Fibroblast of the aortic adventitia (primary cell): ENCODE measurements around the gene CAPN3. TPM values are rescaled to one million over a fixed set of nuclear protein-coding genes. Genes with fewer than 3 reads are reported as not detected.

Source experiments
- DNase-seq: peaks from one replicate; pipeline ENCODE4 v3.0.0-alpha.2; 2010; ENCODE audit warnings: low read depth
- H3K4me3 ChIP-seq: 2 replicates; pipeline ENCODE4 v1.5.1; 2011; ENCODE audit warnings: low read depth, mild to moderate bottlenecking, control low read depth, low read length, moderate library complexity
- CTCF ChIP-seq: IDR thresholded peaks from 2 replicates; pipeline ENCODE4 v1.5.1; 2011; ENCODE audit warnings: mild to moderate bottlenecking, low read length, control low read depth, inconsistent platforms; ENCODE audit not compliant: insufficient read depth
- small RNA-seq: library from RNA; depleted of rRNA; stranded (forward); fragments of <200 nt; gene quantifications from one replicate; pipeline ENCODE3, GENCODE V24; 2012
- total RNA-seq: library from RNA; depleted of rRNA; stranded (reverse); fragments of >200 nt; gene quantifications from 2 replicates; pipeline ENCODE4 v1.2.3, GENCODE V29; 2012; ENCODE audit warnings: low replicate concordance

The CAPN3 gene
- total RNA-seq, 1 donor: 2.5 TPM

- no peak for TF ChIP-seq CTCF
- peak; percentile 43 for DNase-seq
- H3K4me3 ChIP-seq: peak overlapping the region; percentile 67
These were observed 97.7 kb downstream of the CAPN3 start for GRCh38 chr15:42456971-42457370.

GRCh38 chr15:42457445-42458442 is 98.4 kb downstream of the CAPN3 start:
- peak; percentile 97 for DNase-seq
- H3K4me3 ChIP-seq: peak overlapping the region; percentile 67
- TF ChIP-seq CTCF: no peak

- no peak overlapping the region for H3K4me3 ChIP-seq
- no peak for TF ChIP-seq CTCF
- DNase-seq: no peak
These were observed 102.0 kb downstream of the CAPN3 start for GRCh38 chr15:42461261-42461660.

Small RNA genes lying within 50 kb of the gene (small RNA-seq; reads per million reads assigned to genes)
- gene RNU6-188P: not detected

Other genes starting within 250 kb of the CAPN3 start
- gene PLA2G4F, start 202.9 kb upstream of the CAPN3 start, total RNA-seq: not detected in 2 replicates
- gene VPS39, start 151.2 kb upstream of the CAPN3 start, total RNA-seq: 61.8 and 174 TPM in 2 replicates
- 27.6 and 32.5 TPM in 2 replicates for gene GANC, start 86.3 kb upstream of the CAPN3 start, total RNA-seq
- 71.5 and 79.8 TPM in 2 replicates for gene TMEM87A, start 86.1 kb upstream of the CAPN3 start, total RNA-seq
- 72.8 and 203 TPM in 2 replicates for gene ZNF106, start 131.6 kb downstream of the CAPN3 start, total RNA-seq
- gene SNAP23, start 136.1 kb downstream of the CAPN3 start, total RNA-seq: 39.8 and 87.4 TPM in 2 replicates
- gene LRRC57, start 189.3 kb downstream of the CAPN3 start, total RNA-seq: 12.9 and 21.6 TPM in 2 replicates
- 41.4 and 41.5 TPM in 2 replicates for gene HAUS2, start 189.3 kb downstream of the CAPN3 start, total RNA-seq
- 5.2 and 8.0 TPM in 2 replicates for gene STARD9, start 216.1 kb downstream of the CAPN3 start, total RNA-seq